Activated CD4-positive, alpha-beta T cell treated with anti-CD3 and anti-CD28 coated beads for 24 hours (primary cell): ENCODE measurements around the gene MYOF.
"Not testable (repeated sequence)": the region's sequence is repeated elsewhere in the genome, so short reads cannot be mapped to it uniquely, and the experiment has no call there.

Experiments
- DNase-seq, 2 donors: peaks; one replicate each; pipeline ENCODE4 v3.0.0-alpha.2; 2020; ENCODE audit warnings: low read depth in 2 of 2

MYOF gene

GRCh38 chr10:93346108-93346507 is 136.0 kb downstream of the MYOF start:
- DNase-seq, result no peak

GRCh38 chr10:93344691-93345090 is 137.4 kb downstream of the MYOF start:
- DNase-seq, result no peak

GRCh38 chr10:93342921-93343320 is 139.2 kb downstream of the MYOF start:
- no peak for DNase-seq

GRCh38 chr10:93342366-93342765 is 139.8 kb downstream of the MYOF start:
- no peak for DNase-seq

GRCh38 chr10:93337309-93337721 is 144.8 kb downstream of the MYOF start:
- DNase-seq, result no peak

- DNase-seq, result no peak
These were observed 145.5 kb downstream of the MYOF start for GRCh38 chr10:93336678-93337077.

- DNase-seq, result no peak
These were observed 146.0 kb downstream of the MYOF start for GRCh38 chr10:93336110-93336509.

- no peak for DNase-seq
These were observed 147.2 kb downstream of the MYOF start for GRCh38 chr10:93334901-93335327.

GRCh38 chr10:93334181-93334580 is 148.0 kb downstream of the MYOF start:
- DNase-seq, result no peak

- DNase-seq, result no peak
These were observed 148.7 kb downstream of the MYOF start for GRCh38 chr10:93333278-93333978.

GRCh38 chr10:93330824-93331223 is 151.3 kb downstream of the MYOF start:
- DNase-seq, result no peak

- DNase-seq, result no peak
These were observed 162.2 kb downstream of the MYOF start for GRCh38 chr10:93319896-93320295.

GRCh38 chr10:93319096-93319495 is 163.0 kb downstream of the MYOF start:
- no peak for DNase-seq

GRCh38 chr10:93315246-93315645 is 166.9 kb downstream of the MYOF start:
- no peak for DNase-seq

GRCh38 chr10:93314656-93315055 is 167.5 kb downstream of the MYOF start:
- not testable (repeated sequence) for DNase-seq

- no peak for DNase-seq
These were observed 168.3 kb downstream of the MYOF start for GRCh38 chr10:93313798-93314197.

- DNase-seq, result no peak
These were observed 173.1 kb downstream of the MYOF start for GRCh38 chr10:93309062-93309461.

GRCh38 chr10:93305122-93305521 is 177.0 kb downstream of the MYOF start:
- no peak for DNase-seq

GRCh38 chr10:93300981-93301380 is 181.2 kb downstream of the MYOF start:
- DNase-seq, result no peak

- DNase-seq, result no peak
These were observed 181.7 kb downstream of the MYOF start for GRCh38 chr10:93300288-93300917.

- no peak for DNase-seq
These were observed 182.4 kb downstream of the MYOF start for GRCh38 chr10:93299606-93300287.

- no peak for DNase-seq
These were observed 182.9 kb downstream of the MYOF start for GRCh38 chr10:93299195-93299594.

GRCh38 chr10:93296151-93296550 is 186.0 kb downstream of the MYOF start:
- DNase-seq, result no peak
